ENCODE measurements around the gene UBE2G2. TPM values are rescaled to one million over a fixed set of nuclear protein-coding genes. Genes with fewer than 3 reads are reported as not detected.

The UBE2G2 gene
- total and polyA plus RNA-seq, 2 donors (not counting 1 experiment from before 2014, with no cell fraction given) = 49.7 to 61.9 TPM

GRCh38 chr21:44762221-44763049, 39.2 kb downstream of the UBE2G2 start:
- Histone ChIP-seq H3K4me2 (ENCODE audit: extremely low read depth, insufficient read depth, low read length) (no peak overlapping the region), H3K79me2 (ENCODE audit: control insufficient read depth, insufficient read depth, low read length) (no peaks in the 10 kb centered on the region), H3K9ac (ENCODE audit: insufficient read depth, low read length) (no peak overlapping the region), H2AFZ (ENCODE audit: low read length) (no peak overlapping the region), H3K27me3 (ENCODE audit: control insufficient read depth, insufficient read depth, low read length) (no peaks in the 10 kb centered on the region), H3K4me3 (replicated peaks in 1 of 4; ENCODE audit: control extremely low read depth in 1 of 4, insufficient read depth in 1 of 4, low read depth in 3 of 4, low read length in 4 of 4) (no peak overlapping the region), H3K27ac (ENCODE audit: insufficient read depth, low read length) (no peak overlapping the region), H3K36me3 (ENCODE audit: control insufficient read depth, insufficient read depth, low read length) (no peaks in the 10 kb centered on the region), H3K4me1 (ENCODE audit: control insufficient read depth, extremely low read depth, insufficient read depth, low read length) (no peaks in the 10 kb centered on the region), H4K20me1 (ENCODE audit: control insufficient read depth, extremely low read depth, insufficient read depth, low read length) (no peaks in the 10 kb centered on the region), H3K9me3 (ENCODE audit: control insufficient read depth, insufficient read depth, low read depth, low read length) (no peaks in the 10 kb centered on the region)
- no peak for DNase-seq (ENCODE audit: low read depth in 2 of 2)
- TF ChIP-seq CTCF (conservative IDR thresholded peaks at IDR 0.05 in 1 of 2, IDR thresholded peaks at IDR 0.05 in 1 of 2; ENCODE audit: low read depth in 1 of 2, low read length in 2 of 2) (no peak), EZH2 (IDR thresholded peaks at IDR 0.05; ENCODE audit: low read length, missing control alignments) (no peak)

GRCh38 chr21:44761747-44762208, 39.8 kb downstream of the UBE2G2 start:
- Histone ChIP-seq H4K20me1 (ENCODE audit: control insufficient read depth, extremely low read depth, insufficient read depth, low read length) (no peaks in the 10 kb centered on the region), H3K4me1 (ENCODE audit: control insufficient read depth, extremely low read depth, insufficient read depth, low read length) (no peaks in the 10 kb centered on the region), H3K9me3 (ENCODE audit: control insufficient read depth, insufficient read depth, low read depth, low read length) (no peaks in the 10 kb centered on the region), H3K4me2 (ENCODE audit: extremely low read depth, insufficient read depth, low read length) (no peak overlapping the region), H2AFZ (ENCODE audit: low read length) (no peak overlapping the region), H3K27me3 (ENCODE audit: control insufficient read depth, insufficient read depth, low read length) (no peaks in the 10 kb centered on the region), H3K36me3 (ENCODE audit: control insufficient read depth, insufficient read depth, low read length) (no peaks in the 10 kb centered on the region), H3K79me2 (ENCODE audit: control insufficient read depth, insufficient read depth, low read length) (no peaks in the 10 kb centered on the region), H3K4me3 (replicated peaks in 1 of 4; ENCODE audit: control extremely low read depth in 1 of 4, insufficient read depth in 1 of 4, low read depth in 3 of 4, low read length in 4 of 4) (no peak overlapping the region), H3K27ac (ENCODE audit: insufficient read depth, low read length) (no peak overlapping the region), H3K9ac (ENCODE audit: insufficient read depth, low read length) (no peak overlapping the region)
- TF ChIP-seq EZH2 (IDR thresholded peaks at IDR 0.05; ENCODE audit: low read length, missing control alignments) (no peak), CTCF (conservative IDR thresholded peaks at IDR 0.05 in 1 of 2, IDR thresholded peaks at IDR 0.05 in 1 of 2; ENCODE audit: low read depth in 1 of 2, low read length in 2 of 2) (no peak)
- DNase-seq (ENCODE audit: low read depth in 2 of 2) = no peak

GRCh38 chr21:44761011-44761729, 40.5 kb downstream of the UBE2G2 start:
- Histone ChIP-seq H3K27me3 (ENCODE audit: control insufficient read depth, insufficient read depth, low read length) (no peaks in the 10 kb centered on the region), H3K4me3 (replicated peaks in 1 of 4; ENCODE audit: control extremely low read depth in 1 of 4, insufficient read depth in 1 of 4, low read depth in 3 of 4, low read length in 4 of 4) (no peak overlapping the region), H3K4me2 (ENCODE audit: extremely low read depth, insufficient read depth, low read length) (no peak overlapping the region), H3K27ac (ENCODE audit: insufficient read depth, low read length) (no peak overlapping the region), H3K9me3 (ENCODE audit: control insufficient read depth, insufficient read depth, low read depth, low read length) (no peaks in the 10 kb centered on the region), H3K36me3 (ENCODE audit: control insufficient read depth, insufficient read depth, low read length) (no peaks in the 10 kb centered on the region), H3K9ac (ENCODE audit: insufficient read depth, low read length) (no peak overlapping the region), H3K79me2 (ENCODE audit: control insufficient read depth, insufficient read depth, low read length) (no peaks in the 10 kb centered on the region), H3K4me1 (ENCODE audit: control insufficient read depth, extremely low read depth, insufficient read depth, low read length) (no peaks in the 10 kb centered on the region), H2AFZ (ENCODE audit: low read length) (no peak overlapping the region), H4K20me1 (ENCODE audit: control insufficient read depth, extremely low read depth, insufficient read depth, low read length) (no peaks in the 10 kb centered on the region)
- no peak for DNase-seq (ENCODE audit: low read depth in 2 of 2)
- TF ChIP-seq EZH2 (IDR thresholded peaks at IDR 0.05; ENCODE audit: low read length, missing control alignments) = no peak
- no peak for TF ChIP-seq CTCF (conservative IDR thresholded peaks at IDR 0.05 in 1 of 2, IDR thresholded peaks at IDR 0.05 in 1 of 2; ENCODE audit: low read depth in 1 of 2, low read length in 2 of 2)

Data from fibroblast of lung (primary cell).